ENCODE data around the gene LUZP2. TPM values are rescaled to one million over a fixed set of nuclear protein-coding genes. Genes with fewer than 3 reads are reported as not detected.

Gene LUZP2
- total RNA-seq, 1 experiment from 2014 or later, result 0.11 TPM

- TF ChIP-seq EZH2phosphoT487 (IDR thresholded peaks at IDR 0.05; ENCODE audit: borderline replicate concordance, low read length) (no peak), EZH2 (IDR thresholded peaks at IDR 0.05; ENCODE audit: low read length, unreplicated experiment) (no peak)
- TF ChIP-seq, protein P1, sequence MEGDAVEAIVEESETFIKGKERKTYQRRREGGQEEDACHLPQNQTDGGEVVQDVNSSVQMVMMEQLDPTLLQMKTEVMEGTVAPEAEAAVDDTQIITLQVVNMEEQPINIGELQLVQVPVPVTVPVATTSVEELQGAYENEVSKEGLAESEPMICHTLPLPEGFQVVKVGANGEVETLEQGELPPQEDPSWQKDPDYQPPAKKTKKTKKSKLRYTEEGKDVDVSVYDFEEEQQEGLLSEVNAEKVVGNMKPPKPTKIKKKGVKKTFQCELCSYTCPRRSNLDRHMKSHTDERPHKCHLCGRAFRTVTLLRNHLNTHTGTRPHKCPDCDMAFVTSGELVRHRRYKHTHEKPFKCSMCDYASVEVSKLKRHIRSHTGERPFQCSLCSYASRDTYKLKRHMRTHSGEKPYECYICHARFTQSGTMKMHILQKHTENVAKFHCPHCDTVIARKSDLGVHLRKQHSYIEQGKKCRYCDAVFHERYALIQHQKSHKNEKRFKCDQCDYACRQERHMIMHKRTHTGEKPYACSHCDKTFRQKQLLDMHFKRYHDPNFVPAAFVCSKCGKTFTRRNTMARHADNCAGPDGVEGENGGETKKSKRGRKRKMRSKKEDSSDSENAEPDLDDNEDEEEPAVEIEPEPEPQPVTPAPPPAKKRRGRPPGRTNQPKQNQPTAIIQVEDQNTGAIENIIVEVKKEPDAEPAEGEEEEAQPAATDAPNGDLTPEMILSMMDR (conservative IDR thresholded peaks at IDR 0.05; ENCODE audit: low read depth, low read length), result no peak
- H3K27ac ChIP-seq (ENCODE audit: low read length), result peak overlapping the region; percentile 39; the same call in 1 of the 2 replicates
Observed at GRCh38 chr11:24588081-24588480, 91.2 kb downstream of the LUZP2 start.

GRCh38 chr11:24589064-24589463 is 92.2 kb downstream of the LUZP2 start:
- H2AFZ ChIP-seq (ENCODE audit: low read length), result no peak overlapping the region
- no peaks in the 10 kb centered on the region for H3K27me3 ChIP-seq (ENCODE audit: low read length)
- H3K36me3 ChIP-seq (ENCODE audit: low read depth, low read length), result no peaks in the 10 kb centered on the region
- H3K79me2 ChIP-seq (ENCODE audit: low read length), result no peaks in the 10 kb centered on the region
- no peaks in the 10 kb centered on the region for H3K9me2 ChIP-seq (replicated peaks; ENCODE audit: low read length)
- TF ChIP-seq EZH2phosphoT487 (IDR thresholded peaks at IDR 0.05; ENCODE audit: borderline replicate concordance, low read length) (no peak), EZH2 (IDR thresholded peaks at IDR 0.05; ENCODE audit: low read length, unreplicated experiment) (no peak)
- TF ChIP-seq, protein P1 (conservative IDR thresholded peaks at IDR 0.05; ENCODE audit: low read depth, low read length), result no peak
- H4K20me1 ChIP-seq (ENCODE audit: low read length), result no peaks in the 10 kb centered on the region
- no peak overlapping the region for H3K4me3 ChIP-seq (ENCODE audit: low read length)
- POLR2A ChIA-PET (ENCODE audit: unreplicated experiment), result no interaction called here
- H3K9ac ChIP-seq (ENCODE audit: low read length), result no peak overlapping the region
- no peak overlapping the region for H3K27ac ChIP-seq (ENCODE audit: low read length)
- no peaks in the 10 kb centered on the region for H3F3A ChIP-seq (ENCODE audit: low read length, unreplicated experiment)
- H3K4me2 ChIP-seq (ENCODE audit: low read length), result no peak overlapping the region
- no peaks in the 10 kb centered on the region for H3K9me3 ChIP-seq (ENCODE audit: low read length)
- BruUV-seq (replicated peaks), result no TSS peak
- CTCF ChIA-PET, result no interaction called here
- H3K4me1 ChIP-seq (ENCODE audit: insufficient read depth, low read length), result peaks cover 43% of the 10 kb centered on the region
- ATAC-seq, result no peak
- intact Hi-C loops (cut with micrococcal nuclease), result loop anchor here (5.0 kb wide), 2 partner anchors 48 to 1143 kb away; no protein-coding TSS in a partner anchor
- no peak for DNase-seq

More at GRCh38 chr11:24588081-24588480, 91.2 kb downstream of the LUZP2 start:
- H2AFZ ChIP-seq (ENCODE audit: low read length), result no peak overlapping the region
- H3K4me2 ChIP-seq (ENCODE audit: low read length), result peak overlapping the region; percentile 69
- no TSS peak for BruUV-seq (replicated peaks)
- ChIA-PET POLR2A (ENCODE audit: unreplicated experiment) (no interaction called here), CTCF (no interaction called here)
- no peaks in the 10 kb centered on the region for H3K9me3 ChIP-seq (ENCODE audit: low read length)
- no peaks in the 10 kb centered on the region for H3K27me3 ChIP-seq (ENCODE audit: low read length)
- no peaks in the 10 kb centered on the region for H4K20me1 ChIP-seq (ENCODE audit: low read length)
- no peaks in the 10 kb centered on the region for H3K36me3 ChIP-seq (ENCODE audit: low read depth, low read length)
- H3K79me2 ChIP-seq (ENCODE audit: low read length), result no peaks in the 10 kb centered on the region
- 0 out of 2 replicates have a peak overlapping the region, but pooled peaks have one; percentile 10 for H3K4me3 ChIP-seq (ENCODE audit: low read length)
- no peak overlapping the region for H3K9ac ChIP-seq (ENCODE audit: low read length)
- intact Hi-C loops (cut with micrococcal nuclease), result loop anchor here (1.0 to 5.0 kb wide), 3 partner anchors 14 to 1144 kb away; no protein-coding TSS in a partner anchor
- H3F3A ChIP-seq (ENCODE audit: low read length, unreplicated experiment), result no peaks in the 10 kb centered on the region
- peak; percentile 71 for DNase-seq
- H3K9me2 ChIP-seq (replicated peaks; ENCODE audit: low read length), result no peaks in the 10 kb centered on the region
- H3K4me1 ChIP-seq (ENCODE audit: insufficient read depth, low read length), result peaks cover 38% of the 10 kb centered on the region
- ATAC-seq, result peak; percentile 60

DNA sequence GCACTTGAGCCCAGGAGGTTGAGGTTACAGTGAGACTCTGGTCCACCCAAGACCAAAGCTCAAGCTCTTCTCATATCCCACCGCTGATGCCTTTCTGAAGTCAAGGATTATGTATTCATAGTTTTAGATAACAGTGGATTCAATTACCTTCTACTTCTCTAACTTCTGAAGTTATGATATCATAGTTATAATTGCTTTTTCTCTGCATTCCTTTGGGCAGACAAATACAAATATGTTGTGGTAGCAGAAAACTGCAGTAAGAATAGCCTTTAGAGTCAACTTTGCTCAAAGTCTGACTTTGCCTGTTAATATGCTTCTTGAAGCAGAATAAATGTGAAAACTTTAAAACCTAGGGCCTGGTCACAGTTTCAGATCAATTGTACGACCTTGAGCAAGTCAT is 94.4 kb downstream of the LUZP2 start:
- Histone ChIP-seq H3F3A (ENCODE audit: low read length, unreplicated experiment) (no peaks in the 10 kb centered on the region), H3K36me3 (ENCODE audit: low read depth, low read length) (no peaks in the 10 kb centered on the region), H3K4me2 (ENCODE audit: low read length) (no peak overlapping the region), H3K79me2 (ENCODE audit: low read length) (no peaks in the 10 kb centered on the region), H3K4me3 (ENCODE audit: low read length) (no peak overlapping the region), H3K9ac (ENCODE audit: low read length) (no peak overlapping the region), H3K27me3 (ENCODE audit: low read length) (no peaks in the 10 kb centered on the region), H4K20me1 (ENCODE audit: low read length) (no peaks in the 10 kb centered on the region), H3K27ac (ENCODE audit: low read length) (no peak overlapping the region), H3K9me3 (ENCODE audit: low read length) (no peaks in the 10 kb centered on the region), H2AFZ (ENCODE audit: low read length) (no peak overlapping the region), H3K9me2 (replicated peaks; ENCODE audit: low read length) (no peaks in the 10 kb centered on the region), H3K4me1 (ENCODE audit: insufficient read depth, low read length) (peaks cover 34% of the 10 kb centered on the region)
- no TSS peak for BruUV-seq (replicated peaks)
- POLR2A ChIA-PET (ENCODE audit: unreplicated experiment), result no interaction called here
- intact Hi-C loops (cut with micrococcal nuclease), result no loop called here
- no peak for ATAC-seq
- DNase-seq, result no peak
- CTCF ChIA-PET, result no interaction called here
- TF ChIP-seq EZH2 (IDR thresholded peaks at IDR 0.05; ENCODE audit: low read length, unreplicated experiment) (no peak), EZH2phosphoT487 (IDR thresholded peaks at IDR 0.05; ENCODE audit: borderline replicate concordance, low read length) (no peak)
- TF ChIP-seq, protein P1 (conservative IDR thresholded peaks at IDR 0.05; ENCODE audit: low read depth, low read length), result no peak

All from PC-3 (cell line).